DMS 273 (cell line): ENCODE measurements around the gene CAMKV.

Experiments
- DNase-seq: peaks from one replicate; lab custom pipeline; 2025; ENCODE audit not compliant: unreplicated experiment; lab: John Stamatoyannopoulos, UW

Gene CAMKV

GRCh38 chr3:49898991-49899390 is 29.3 kb upstream of the CAMKV start:
- DNase-seq = no peak

DNA sequence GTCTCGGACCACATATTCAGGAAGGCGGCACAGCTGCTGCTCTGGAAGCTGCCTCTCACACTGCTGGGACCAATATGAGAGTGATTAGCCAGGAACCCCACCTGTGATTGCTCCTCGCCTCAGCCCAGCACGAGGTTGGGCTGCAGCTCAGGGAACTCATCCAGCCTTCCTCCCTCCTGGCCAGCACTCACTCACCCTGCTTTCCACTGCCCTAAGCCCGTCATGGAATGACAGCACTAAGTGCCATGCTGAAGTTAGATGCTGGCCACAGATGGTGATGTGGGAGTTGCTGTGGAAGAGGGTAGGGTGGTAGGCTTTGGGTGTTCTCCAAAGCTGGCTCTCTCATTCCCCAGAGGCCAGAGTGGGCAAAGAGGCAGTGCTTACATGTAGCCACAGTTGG is 26.6 kb upstream of the CAMKV start:
- DNase-seq = no peak

DNA sequence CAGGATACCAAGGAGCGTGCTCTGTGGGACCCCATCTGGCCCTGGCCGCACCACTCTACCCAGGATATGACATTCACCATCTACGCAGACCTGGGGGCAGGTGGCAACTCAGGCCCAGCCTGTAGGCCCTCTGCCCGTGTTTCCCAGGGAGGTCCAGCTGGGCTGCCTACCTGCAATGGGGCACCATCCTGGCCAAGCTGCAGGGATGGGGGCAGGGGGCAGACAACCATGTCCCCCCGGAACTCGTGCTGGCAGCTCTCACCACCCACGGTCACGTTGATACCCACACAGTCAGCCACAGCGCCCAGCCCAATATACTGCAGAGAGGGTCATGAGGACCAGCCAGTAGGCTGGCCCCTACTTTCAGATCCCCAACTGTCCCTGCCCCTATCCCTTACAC is 26.1 kb upstream of the CAMKV start:
- no peak for DNase-seq

DNA sequence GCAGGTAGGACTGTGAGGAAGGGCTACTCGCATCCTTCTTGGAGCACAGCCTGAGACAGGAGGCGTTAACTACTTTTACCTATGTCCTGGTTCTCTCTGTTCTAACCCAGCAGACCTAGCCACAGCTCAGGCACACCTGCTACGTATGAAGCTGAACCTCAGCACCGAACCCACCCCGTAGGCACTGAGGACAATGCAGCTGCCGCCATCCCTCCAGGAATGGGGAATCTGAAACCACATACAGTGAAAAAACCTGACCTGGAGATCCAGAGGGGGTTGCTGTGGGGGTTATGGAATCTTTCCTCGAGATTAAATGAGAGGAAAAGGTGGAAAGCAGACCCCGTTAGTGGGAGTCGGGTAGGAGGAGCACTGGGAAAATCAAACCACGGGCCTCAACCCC is 19.6 kb upstream of the CAMKV start:
- no peak for DNase-seq

DNA sequence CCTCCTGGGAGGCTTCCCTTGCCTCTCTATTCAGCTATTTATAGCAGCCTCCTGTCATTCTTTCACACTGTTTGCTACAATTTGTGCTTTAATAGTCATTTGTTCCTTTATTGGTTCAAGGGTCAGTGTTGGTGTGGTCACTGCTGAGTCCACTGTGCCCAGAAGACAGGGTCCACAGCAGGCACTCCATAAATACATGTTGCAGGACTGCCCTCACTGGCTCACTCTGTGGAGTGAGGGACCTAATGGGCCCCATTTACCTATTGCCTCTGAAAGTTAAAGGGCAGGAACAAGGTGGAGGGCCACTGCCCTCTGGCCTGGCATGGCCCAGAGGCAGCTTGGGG is 17.2 kb upstream of the CAMKV start:
- no peak for DNase-seq

- no peak for DNase-seq
These were observed 14.3 kb upstream of the CAMKV start for GRCh38 chr3:49883998-49884397.

- DNase-seq = peak; percentile 23
These were observed 12.5 kb upstream of the CAMKV start for GRCh38 chr3:49882166-49882565.

GRCh38 chr3:49880581-49881315 is 11.0 kb upstream of the CAMKV start:
- peak; percentile 58 for DNase-seq

DNA sequence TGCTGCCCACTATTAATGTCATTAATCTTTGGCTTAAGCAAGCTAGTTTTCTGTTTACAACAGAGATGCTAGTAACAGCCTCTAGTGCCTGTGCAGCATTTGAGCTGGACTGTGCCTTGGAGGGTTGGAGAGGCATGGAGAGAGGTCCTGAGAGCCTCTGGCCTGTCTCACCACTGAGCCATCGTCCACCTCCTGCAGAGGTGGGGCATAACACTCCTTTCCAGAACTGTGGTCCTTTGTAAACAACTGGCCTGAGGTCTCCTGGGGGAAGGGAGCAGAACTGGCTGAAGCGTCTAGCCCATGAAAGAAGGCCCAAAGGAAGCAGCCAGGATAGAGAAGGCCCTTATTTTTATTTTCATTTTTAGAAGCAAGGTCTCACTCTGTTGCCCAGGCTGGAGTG is 10.0 kb upstream of the CAMKV start:
- no peak for DNase-seq

- no peak for DNase-seq
These were observed 9.0 kb upstream of the CAMKV start for GRCh38 chr3:49878686-49879085.

DNA sequence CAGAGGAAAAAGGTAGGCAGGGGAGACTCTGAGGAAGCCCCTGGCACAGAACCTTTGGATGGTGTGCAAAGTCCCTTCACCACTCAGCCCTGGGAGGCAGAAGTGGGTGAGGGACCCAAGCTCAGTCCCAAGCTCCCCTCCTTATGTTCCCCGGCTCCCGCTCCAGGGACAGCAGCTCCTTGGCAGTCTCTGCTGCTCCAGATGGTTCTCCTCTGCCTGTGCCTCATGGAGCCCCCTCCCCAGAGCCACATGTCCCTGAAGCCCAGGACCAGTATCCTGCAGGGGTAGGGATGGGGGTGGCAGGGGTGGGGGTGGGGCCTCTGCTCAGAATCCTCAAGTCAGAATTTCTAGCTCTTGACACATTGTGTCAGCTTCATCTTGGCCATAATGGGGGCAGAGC is 8.0 kb upstream of the CAMKV start:
- DNase-seq = peak; percentile 64

GRCh38 chr3:49876567-49876966 is 6.9 kb upstream of the CAMKV start:
- DNase-seq = no peak

DNA sequence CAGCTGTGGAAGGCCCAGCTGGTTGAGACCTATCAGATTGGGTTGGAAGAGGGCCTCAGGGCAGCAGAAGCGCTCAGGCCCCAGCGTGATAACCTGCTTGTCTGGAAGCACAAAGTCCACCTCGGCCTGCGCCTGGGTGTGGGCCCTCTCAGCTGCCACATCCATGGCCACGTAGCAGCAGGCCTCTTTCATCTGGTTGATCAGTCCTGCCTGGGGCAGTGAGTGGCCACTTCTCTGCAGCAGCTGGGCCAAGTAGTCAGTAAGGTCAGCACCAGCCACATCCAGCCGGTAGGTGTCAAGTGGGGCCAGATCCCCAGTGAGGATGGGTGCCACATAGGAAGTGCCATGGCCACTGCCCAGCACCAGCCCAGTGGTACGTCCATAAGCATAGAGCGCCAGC is 3.9 kb upstream of the CAMKV start:
- DNase-seq = no peak

- peak; percentile 39 for DNase-seq
These were observed 3.1 kb upstream of the CAMKV start for GRCh38 chr3:49872801-49873281.

- DNase-seq = no peak
These were observed 1.9 kb upstream of the CAMKV start for GRCh38 chr3:49871531-49872153.

GRCh38 chr3:49868862-49869466 is 742 bp downstream of the CAMKV start:
- DNase-seq = peak; percentile 72

DNA sequence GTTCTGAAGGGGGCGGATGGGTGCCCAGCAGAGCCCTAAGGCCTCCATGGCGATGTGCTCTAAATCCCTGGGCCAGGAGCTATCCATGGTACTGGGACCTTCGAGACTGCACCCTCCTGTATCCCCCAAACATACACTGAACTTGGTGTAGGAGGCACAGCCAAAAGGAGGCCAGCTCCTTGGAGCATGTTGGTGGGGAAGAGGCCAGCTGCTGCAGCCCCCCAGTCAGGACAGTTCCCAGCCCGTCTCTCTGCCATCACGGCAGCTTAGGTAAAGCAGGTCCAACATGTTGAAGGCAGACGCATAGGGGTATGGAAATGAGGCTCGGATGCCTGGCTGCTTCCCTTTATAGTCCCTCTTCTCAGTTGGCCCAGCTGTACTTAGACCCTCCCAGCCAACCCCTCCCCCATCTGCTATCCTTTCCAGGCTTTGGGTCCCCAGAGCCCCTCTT is 1.8 kb downstream of the CAMKV start:
- DNase-seq = peak; percentile 53

DNA sequence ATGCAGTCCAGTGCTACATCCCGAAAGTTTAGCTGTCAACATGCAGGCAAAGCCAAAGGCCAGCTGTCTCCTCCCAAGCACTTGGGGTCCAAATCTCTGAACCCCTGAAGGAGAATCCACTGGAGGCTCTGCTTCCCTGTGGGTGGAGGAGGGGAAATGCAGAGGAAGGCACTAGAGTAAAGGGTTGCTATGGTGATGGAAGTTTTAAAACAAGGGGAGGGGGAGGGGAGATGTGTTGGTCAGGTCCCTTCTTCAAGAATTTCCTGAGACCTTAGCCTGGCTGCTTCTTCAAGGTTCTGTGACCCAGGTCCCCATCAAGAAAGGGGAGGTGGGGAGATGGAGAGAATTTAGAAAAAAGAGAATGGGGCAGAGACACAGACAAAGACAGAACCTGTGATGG is 2.3 kb downstream of the CAMKV start:
- no peak for DNase-seq

DNA sequence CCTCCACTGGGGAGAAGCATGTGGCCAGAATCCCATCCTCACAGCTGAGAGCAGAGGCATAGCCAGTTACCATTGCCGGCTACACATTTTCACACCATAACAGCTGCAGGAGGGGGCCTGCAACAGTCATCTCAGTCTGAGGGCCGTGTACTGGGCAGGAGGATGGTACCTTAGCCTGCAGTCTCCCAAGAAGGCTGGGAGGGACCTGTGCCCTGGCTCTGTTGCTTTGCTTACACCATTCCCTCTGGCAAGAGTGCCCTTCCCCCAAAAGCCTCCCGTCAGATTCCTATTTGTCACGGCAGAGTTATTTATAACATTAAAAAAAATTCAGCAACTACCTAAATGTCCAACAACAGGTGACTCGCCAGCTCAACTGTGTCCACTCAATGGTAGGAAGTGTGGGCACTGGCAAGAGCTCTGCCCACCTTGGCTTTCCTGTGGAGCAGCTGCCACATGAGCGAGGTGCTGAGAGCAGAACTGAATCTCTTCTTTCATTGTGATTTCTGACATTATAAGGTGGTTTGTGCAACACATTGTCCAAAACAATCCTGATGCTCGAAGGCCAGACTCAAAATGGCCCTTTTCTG is 4.4 kb downstream of the CAMKV start:
- DNase-seq = no peak

DNA sequence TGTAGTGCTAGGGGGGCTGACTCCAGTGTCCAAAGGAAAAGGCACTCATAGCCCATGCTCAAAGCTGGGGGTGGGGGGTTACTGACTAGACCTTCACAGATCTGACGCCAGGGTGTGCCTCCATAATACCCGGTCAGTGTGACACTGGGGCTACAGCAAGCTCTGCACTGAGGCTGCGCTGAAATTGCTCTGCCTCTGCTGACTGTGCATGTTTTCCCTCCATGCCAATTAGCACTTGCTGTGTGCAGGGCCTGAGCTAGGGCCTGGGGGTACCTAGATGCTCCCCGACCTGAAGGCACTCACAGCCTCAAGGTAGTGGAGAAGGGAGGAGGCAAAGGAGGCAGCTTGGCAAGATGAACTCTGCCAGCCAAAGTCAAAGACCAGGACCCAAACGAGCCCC is 5.2 kb downstream of the CAMKV start:
- DNase-seq = no peak

DNA sequence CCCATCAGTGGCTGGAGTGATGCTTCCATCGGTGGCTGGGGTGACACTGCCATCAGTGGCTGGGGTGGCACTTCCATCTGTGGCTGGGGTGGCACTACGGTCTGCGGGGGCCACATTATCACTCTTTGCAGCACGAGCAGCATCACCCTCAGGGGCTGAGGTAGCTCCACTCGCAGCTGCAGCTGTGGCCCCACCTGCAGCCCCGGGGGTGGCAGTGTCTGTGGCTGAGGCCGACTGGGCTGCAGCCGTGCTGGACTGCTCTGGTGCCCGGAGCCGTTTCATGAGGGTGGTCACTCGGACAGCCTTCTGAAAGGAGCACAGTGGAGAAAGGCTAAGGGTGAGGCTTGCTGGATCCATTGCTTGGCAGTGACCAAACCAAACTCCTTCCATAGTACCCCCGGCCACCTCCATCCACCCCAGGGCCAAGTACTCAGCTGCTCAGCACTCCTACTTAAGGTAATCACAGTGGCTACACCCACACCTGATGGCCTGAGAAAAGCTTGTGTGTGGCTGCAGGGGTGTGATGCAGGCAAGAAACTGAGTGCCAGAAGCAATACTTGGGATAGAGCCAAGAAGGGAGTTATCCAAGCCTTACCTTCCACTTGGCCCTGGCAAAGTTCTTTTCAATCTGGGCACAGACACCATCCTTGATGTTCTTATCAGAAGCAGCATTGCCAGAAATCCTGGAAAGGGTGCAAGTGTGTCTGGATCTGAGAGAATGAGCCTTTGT is 10.0 kb downstream of the CAMKV start:
- DNase-seq = no peak
